HepG2 (cell line): Measurements from ENCODE around the gene CYP19A1. TPM values are rescaled to one million over a fixed set of nuclear protein-coding genes. Genes with fewer than 3 reads are reported as not detected.

ENCODE experiments used
- NFIB ChIP-seq: sonication (generic); formaldehyde crosslinking; IDR thresholded peaks from 2 replicates; pipeline ENCODE4 v1.9.0; 2021; ENCODE audit warnings: missing genetic modification reagents, mild to moderate bottlenecking, borderline replicate concordance
- NR2C2 ChIP-seq: sonication (generic); formaldehyde crosslinking; IDR thresholded peaks from 2 replicates; pipeline ENCODE4 v1.4.0; 2020; ENCODE audit warnings: missing genetic modification reagents, mild to moderate bottlenecking, moderate library complexity, borderline replicate concordance
- RBM22 ChIP-seq: fragments of 200-400 bp; formaldehyde crosslinking; optimal IDR thresholded peaks from 2 replicates; pipeline ENCODE3; 2017; ENCODE audit warnings: mild to moderate bottlenecking, low read length, moderate library complexity
- SKI ChIP-seq: fragments of 450-650 bp; IDR thresholded peaks from one replicate; pipeline ENCODE4 v1.6.1; 2018; ENCODE audit warnings: mild to moderate bottlenecking; ENCODE audit not compliant: partially characterized antibody
- ZFP36L2 ChIP-seq: sonication (generic); formaldehyde crosslinking; IDR thresholded peaks from 2 replicates; pipeline ENCODE4 v1.4.0; 2020; ENCODE audit warnings: missing genetic modification reagents
- ZNF138 ChIP-seq: sonication (generic); formaldehyde crosslinking; IDR thresholded peaks from 2 replicates; pipeline ENCODE4 v1.5.0; 2020; ENCODE audit warnings: mild to moderate bottlenecking, low read depth, missing genetic modification reagents
- ZNF18 ChIP-seq: sonication (generic); formaldehyde crosslinking; IDR thresholded peaks from 2 replicates; pipeline ENCODE4 v1.8.0; 2022; ENCODE audit warnings: mild to moderate bottlenecking, missing genetic modification reagents; ENCODE audit not compliant: insufficient replicate concordance
- polyA plus RNA-seq, 8 experiments: library from polyadenylated mRNA; depleted of rRNA in 3 of 8; stranded (reverse) in 7 of 8; unstranded in 1 of 8; fragments of >200 nt; fragmentation: Illumina TruSeq in 4 of 8; extraction: Trizol in 4 of 8; gene quantifications; 2 replicates each; pipeline versions ENCODE4 v1.2.1 to v1.2.3, GENCODE V29; 2011 to 2016; ENCODE audit warnings: low read depth in 4 of 8, missing spikeins in 1 of 8, mixed read lengths in 1 of 8; ENCODE audit not compliant: insufficient read depth in 1 of 8
- total RNA-seq, 5 experiments: library from RNA; depleted of rRNA; stranded (reverse); fragments of >200 nt; fragmentation: Illumina TruSeq; extraction: Trizol; gene quantifications; 2 replicates each; pipeline ENCODE4 v1.2.3, GENCODE V29; 2016; ENCODE audit warnings: low read depth in 1 of 5
- TF ChIP-seq, protein P1 (sequence below): IDR thresholded peaks from 2 replicates; pipeline ENCODE4 v1.6.1; 2016; ENCODE audit warnings: missing genetic modification reagents, missing compliant biosample characterization
- TF ChIP-seq, protein P2 (sequence below): fragments of 450-650 bp; IDR thresholded peaks from 2 replicates; pipeline ENCODE4 v1.6.1; 2016
- TF ChIP-seq, protein P3 (sequence below): sonication (generic); formaldehyde crosslinking; IDR thresholded peaks from 2 replicates; pipeline ENCODE4 v1.4.0; 2020; ENCODE audit warnings: low read depth, mild to moderate bottlenecking, missing genetic modification reagents

CYP19A1 gene
- total and polyA plus RNA-seq, 2 of the 13 experiments (the other 11 are each of a cell fraction or from before 2014, with no cell fraction given): 10.9 to 23.0 TPM

DNA sequence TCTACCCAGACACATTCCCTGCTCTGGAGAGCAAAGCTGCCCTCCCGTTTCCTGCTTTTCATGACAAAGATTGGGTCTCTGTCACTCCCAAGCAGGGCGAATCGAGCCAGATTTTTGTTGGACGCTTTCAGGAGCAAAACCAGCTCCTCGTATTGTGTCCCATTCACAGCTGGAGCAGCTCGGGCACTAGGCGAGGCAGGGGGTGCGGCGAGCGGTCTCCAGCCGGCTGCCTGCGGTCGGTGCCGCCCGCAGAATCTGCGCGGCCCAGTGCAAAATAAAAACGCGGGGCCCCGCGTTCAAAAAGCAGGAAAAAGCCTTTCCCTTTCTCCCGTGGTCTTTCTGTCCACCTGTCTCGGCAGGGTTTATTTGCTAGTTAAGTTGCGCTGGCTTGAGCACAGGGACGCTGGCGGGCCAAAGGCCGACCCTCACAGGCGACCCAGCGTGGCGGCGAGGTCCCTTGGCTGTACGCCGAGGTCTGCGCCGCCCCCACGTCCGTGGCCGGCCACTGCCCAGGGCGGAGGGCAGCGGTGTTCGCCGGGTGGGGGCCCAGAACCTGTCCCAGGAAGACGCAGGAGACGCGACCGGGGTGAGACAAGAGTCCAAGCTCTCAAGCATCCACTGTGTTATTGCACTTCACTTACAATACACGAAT lies 71.2 kb downstream of the CYP19A1 start (continued):
- TF ChIP-seq, protein P1, sequence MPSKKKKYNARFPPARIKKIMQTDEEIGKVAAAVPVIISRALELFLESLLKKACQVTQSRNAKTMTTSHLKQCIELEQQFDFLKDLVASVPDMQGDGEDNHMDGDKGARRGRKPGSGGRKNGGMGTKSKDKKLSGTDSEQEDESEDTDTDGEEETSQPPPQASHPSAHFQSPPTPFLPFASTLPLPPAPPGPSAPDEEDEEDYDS (CRISPR knock-in tag): no peak
- TF ChIP-seq ZNF18 (CRISPR knock-in tag) (no peak), ZNF138 (CRISPR knock-in tag) (no peak), RBM22 (no peak), NFIB (CRISPR knock-in tag) (no peak), NR2C2 (CRISPR knock-in tag) (no peak), SKI (no peak), ZFP36L2 (no peak)
- TF ChIP-seq, protein P2, sequence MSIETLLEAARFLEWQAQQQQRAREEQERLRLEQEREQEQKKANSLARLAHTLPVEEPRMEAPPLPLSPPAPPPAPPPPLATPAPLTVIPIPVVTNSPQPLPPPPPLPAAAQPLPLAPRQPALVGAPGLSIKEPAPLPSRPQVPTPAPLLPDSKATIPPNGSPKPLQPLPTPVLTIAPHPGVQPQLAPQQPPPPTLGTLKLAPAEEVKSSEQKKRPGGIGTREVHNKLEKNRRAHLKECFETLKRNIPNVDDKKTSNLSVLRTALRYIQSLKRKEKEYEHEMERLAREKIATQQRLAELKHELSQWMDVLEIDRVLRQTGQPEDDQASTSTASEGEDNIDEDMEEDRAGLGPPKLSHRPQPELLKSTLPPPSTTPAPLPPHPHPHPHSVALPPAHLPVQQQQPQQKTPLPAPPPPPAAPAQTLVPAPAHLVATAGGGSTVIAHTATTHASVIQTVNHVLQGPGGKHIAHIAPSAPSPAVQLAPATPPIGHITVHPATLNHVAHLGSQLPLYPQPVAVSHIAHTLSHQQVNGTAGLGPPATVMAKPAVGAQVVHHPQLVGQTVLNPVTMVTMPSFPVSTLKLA: no peak
- TF ChIP-seq, protein P3, sequence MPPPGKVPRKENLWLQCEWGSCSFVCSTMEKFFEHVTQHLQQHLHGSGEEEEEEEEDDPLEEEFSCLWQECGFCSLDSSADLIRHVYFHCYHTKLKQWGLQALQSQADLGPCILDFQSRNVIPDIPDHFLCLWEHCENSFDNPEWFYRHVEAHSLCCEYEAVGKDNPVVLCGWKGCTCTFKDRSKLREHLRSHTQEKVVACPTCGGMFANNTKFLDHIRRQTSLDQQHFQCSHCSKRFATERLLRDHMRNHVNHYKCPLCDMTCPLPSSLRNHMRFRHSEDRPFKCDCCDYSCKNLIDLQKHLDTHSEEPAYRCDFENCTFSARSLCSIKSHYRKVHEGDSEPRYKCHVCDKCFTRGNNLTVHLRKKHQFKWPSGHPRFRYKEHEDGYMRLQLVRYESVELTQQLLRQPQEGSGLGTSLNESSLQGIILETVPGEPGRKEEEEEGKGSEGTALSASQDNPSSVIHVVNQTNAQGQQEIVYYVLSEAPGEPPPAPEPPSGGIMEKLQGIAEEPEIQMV (CRISPR knock-in tag): no peak
